Aorta (tissue), 5 donors: Measurements from ENCODE around the gene P2RY11. TPM values are rescaled to one million over a fixed set of nuclear protein-coding genes. Genes with fewer than 3 reads are reported as not detected.

Source experiments
- ATAC-seq: fragments of 200-7000 bp; cut with Tn5 transposase; one replicate; pipeline ENCODE4 v1.9.1; 2022; ENCODE audit warnings: moderate library complexity; ENCODE audit not compliant: low FRiP score
- DNase-seq, 2 donors: peaks; one replicate each; pipeline ENCODE4 v3.0.0-alpha.2; 2020
- H3K27ac ChIP-seq, 2 donors: one replicate each; pipeline ENCODE4 v1.5.1; 2013; ENCODE audit warnings: low read length in 2 of 2, mild to moderate bottlenecking in 2 of 2, moderate library complexity in 2 of 2, control low read depth in 1 of 2, inconsistent platforms in 1 of 2, low read depth in 1 of 2
- H3K27me3 ChIP-seq, 2 donors: one replicate each; pipeline ENCODE4 v1.6.1; 2013; ENCODE audit warnings: control low read depth in 1 of 2, low read length in 1 of 2, mild to moderate bottlenecking in 1 of 2, moderate library complexity in 1 of 2; ENCODE audit not compliant: insufficient read depth in 2 of 2, control insufficient read depth in 1 of 2
- H3K36me3 ChIP-seq, 2 donors: one replicate each; pipeline ENCODE4 v1.6.1; 2013; ENCODE audit warnings: control low read depth in 1 of 2, low read length in 1 of 2, mild to moderate bottlenecking in 1 of 2; ENCODE audit not compliant: insufficient read depth in 2 of 2, control insufficient read depth in 1 of 2
- H3K4me1 ChIP-seq, 2 donors: one replicate each; pipeline ENCODE4 v1.6.1; 2013; ENCODE audit warnings: low read length in 2 of 2, control low read depth in 1 of 2, mild to moderate bottlenecking in 1 of 2, moderate library complexity in 1 of 2; ENCODE audit not compliant: insufficient read depth in 2 of 2, control insufficient read depth in 1 of 2
- H3K4me3 ChIP-seq, 2 donors: one replicate each; pipeline ENCODE4 v1.5.1; 2013; ENCODE audit warnings: low read length in 2 of 2, control low read depth in 1 of 2, mild to moderate bottlenecking in 1 of 2
- H3K9me3 ChIP-seq: one replicate; pipeline ENCODE4 v1.6.1; 2013; ENCODE audit warnings: mild to moderate bottlenecking, low read length; ENCODE audit not compliant: control insufficient read depth
- WGBS, 2 donors: extraction: QIAGEN DNeasy Blood & Tissue Kit; methylation state at CpG; one replicate each; pipeline ENCODE4 v1.1.7; 2013; 5-methylcytosine and 5-hydroxymethylcytosine counted together
- intact Hi-C, 2 donors: fragments of 100-400 bp; cut with DNase I; formaldehyde crosslinking; loops; one replicate each; pipeline versions ENCODE4 v1.14.2 to v1.15.0; 2022
- polyA plus RNA-seq, 2 donors: library from polyadenylated mRNA; stranded (reverse); fragments of 200-250 nt; gene quantifications; one replicate each; pipeline ENCODE4 v1.2.3, GENCODE V29; 2013
- total RNA-seq, 2 donors: library from RNA; stranded (reverse); fragmentation: NEBNext Ultra II Directional; extraction: Animal tissue kit (Norgen Biotek cat#: 25700); gene quantifications; one replicate each; pipeline ENCODE4 v1.2.1, GENCODE V29; 2021
- donor health status: healthy with polysubstance abuse.
- donor health status: Bipolar disorder and iron deficiency.
- donor health status: DM: no; HTN: no; CAD: no.
- donor health status: DM: no; HTN: no; CAD: no.
- donor health status: DM: yes; HTN: yes; CAD: no.

Gene P2RY11
- total and polyA plus RNA-seq, 4 donors = 5.3 to 16.0 (median 10.1) TPM

DNA sequence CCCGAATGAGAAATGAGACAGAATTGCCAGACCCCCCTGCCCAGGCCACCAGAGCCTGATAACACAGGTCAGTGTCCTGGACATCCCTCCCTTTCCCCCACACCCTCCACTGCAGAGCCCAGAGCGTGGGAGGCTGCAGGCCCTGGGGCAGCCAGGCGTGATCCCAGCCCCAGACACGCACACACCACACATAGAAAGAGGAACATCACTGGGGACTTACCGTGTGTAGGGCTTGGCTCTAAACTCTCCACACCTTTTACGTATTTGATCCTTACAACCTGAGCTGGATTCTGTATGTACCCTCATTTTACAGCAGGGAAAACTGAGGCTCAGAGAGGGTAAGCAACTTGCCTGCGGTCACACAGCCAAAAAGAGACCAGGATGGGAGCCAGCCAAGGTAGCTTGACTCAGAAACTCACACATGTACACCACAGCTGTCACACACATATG, 8.7 kb upstream of the P2RY11 start:
- no peak overlapping the region for H3K27ac ChIP-seq
- intact Hi-C loops = no loop called here
- WGBS, 2 donors = 73 to 78% methylated on average over 7 of the region's 7 CpGs
- peaks cover 0 to 2% of the 10 kb centered on the region in 2 donors for H3K36me3 ChIP-seq
- DNase-seq (no peak), ATAC-seq (no peak)
- H3K4me1 ChIP-seq = no peaks in the 10 kb centered on the region
- no peak overlapping the region for H3K4me3 ChIP-seq
- no peaks in the 10 kb centered on the region for H3K27me3 ChIP-seq
- H3K9me3 ChIP-seq = no peaks in the 10 kb centered on the region

DNA sequence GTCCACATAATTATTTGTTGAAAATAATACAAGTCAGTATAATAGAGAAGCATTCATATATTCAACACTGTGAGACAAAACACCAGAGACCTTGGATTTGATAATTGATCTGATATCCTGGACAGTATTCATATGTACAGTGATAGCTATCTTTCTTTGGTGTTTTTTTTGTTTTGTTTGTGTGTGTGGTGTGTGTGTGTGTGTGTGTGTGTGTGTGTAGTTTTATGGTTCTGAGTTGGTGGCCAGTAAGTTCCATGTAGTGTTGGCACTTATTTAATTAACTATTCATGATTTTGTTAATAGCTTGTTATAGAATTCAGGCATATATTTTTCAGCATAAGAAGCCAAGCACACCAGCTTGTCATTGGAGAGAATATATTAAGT, 7.4 kb upstream of the P2RY11 start:
- peaks cover 0 to 4% of the 10 kb centered on the region in 2 donors for H3K36me3 ChIP-seq
- intact Hi-C loops = no loop called here
- ATAC-seq (no peak), DNase-seq (no peak)
- no peak overlapping the region for H3K27ac ChIP-seq
- no peak overlapping the region for H3K4me3 ChIP-seq
- no peaks in the 10 kb centered on the region for H3K27me3 ChIP-seq
- H3K9me3 ChIP-seq = no peaks in the 10 kb centered on the region
- no peaks in the 10 kb centered on the region for H3K4me1 ChIP-seq

GRCh38 chr19:10104665-10105508, 6.6 kb upstream of the P2RY11 start:
- DNase-seq (no peak), ATAC-seq (no peak)
- WGBS, 2 donors = 55 to 65% methylated on average over 15 of the region's 15 CpGs
- Histone ChIP-seq H3K27me3 (no peaks in the 10 kb centered on the region), H3K36me3 (peaks cover 0 to 8% of the 10 kb centered on the region in 2 donors), H3K4me1 (no peaks in the 10 kb centered on the region), H3K4me3 (no peak overlapping the region), H3K9me3 (no peaks in the 10 kb centered on the region), H3K27ac (no peak overlapping the region)
- intact Hi-C loops = no loop called here

DNA sequence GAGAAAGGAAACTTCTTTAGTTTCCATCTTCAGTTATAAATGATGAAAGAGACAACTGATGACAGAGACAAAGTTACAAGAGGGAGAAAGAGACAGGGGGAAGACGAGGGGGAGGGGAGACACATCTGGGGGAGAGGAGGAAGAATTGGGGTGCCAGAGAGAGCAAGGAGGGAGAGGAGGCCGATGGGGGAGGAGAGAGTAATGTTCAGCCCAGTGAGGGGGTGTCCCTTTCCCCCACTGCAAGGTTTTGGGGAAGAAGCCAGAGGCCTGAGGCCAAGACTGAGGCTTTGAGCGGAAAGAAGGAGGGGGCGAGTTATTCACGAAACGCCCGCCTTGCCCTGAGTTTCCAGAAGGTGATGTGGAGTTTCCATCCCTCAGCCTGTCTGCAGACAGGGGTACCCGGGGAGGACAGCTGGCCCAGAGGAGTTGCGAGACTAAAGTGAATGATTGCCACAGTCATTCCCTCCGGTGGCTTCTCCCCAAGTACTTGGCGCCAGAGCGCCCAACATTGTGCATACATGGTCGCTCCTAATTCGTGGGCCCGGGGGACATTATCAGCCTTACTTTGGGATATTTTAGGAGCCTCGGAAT, 5.9 kb upstream of the P2RY11 start:
- no peak overlapping the region for H3K27ac ChIP-seq
- WGBS, 2 donors = 34 to 46% methylated on average over 16 of the region's 16 CpGs
- H3K4me3 ChIP-seq = no peak overlapping the region
- intact Hi-C loops = loop anchor here in 1 of 2 donors (2.0 kb wide), 1 partner anchor 147 kb away; the partner anchor contains the start of gene MRPL4
- ATAC-seq (peak; percentile 6), DNase-seq (no peak)
- H3K9me3 ChIP-seq = no peaks in the 10 kb centered on the region
- H3K27me3 ChIP-seq = no peaks in the 10 kb centered on the region
- H3K4me1 ChIP-seq = no peaks in the 10 kb centered on the region
- peaks cover 0 to 8% of the 10 kb centered on the region in 2 donors for H3K36me3 ChIP-seq

DNA sequence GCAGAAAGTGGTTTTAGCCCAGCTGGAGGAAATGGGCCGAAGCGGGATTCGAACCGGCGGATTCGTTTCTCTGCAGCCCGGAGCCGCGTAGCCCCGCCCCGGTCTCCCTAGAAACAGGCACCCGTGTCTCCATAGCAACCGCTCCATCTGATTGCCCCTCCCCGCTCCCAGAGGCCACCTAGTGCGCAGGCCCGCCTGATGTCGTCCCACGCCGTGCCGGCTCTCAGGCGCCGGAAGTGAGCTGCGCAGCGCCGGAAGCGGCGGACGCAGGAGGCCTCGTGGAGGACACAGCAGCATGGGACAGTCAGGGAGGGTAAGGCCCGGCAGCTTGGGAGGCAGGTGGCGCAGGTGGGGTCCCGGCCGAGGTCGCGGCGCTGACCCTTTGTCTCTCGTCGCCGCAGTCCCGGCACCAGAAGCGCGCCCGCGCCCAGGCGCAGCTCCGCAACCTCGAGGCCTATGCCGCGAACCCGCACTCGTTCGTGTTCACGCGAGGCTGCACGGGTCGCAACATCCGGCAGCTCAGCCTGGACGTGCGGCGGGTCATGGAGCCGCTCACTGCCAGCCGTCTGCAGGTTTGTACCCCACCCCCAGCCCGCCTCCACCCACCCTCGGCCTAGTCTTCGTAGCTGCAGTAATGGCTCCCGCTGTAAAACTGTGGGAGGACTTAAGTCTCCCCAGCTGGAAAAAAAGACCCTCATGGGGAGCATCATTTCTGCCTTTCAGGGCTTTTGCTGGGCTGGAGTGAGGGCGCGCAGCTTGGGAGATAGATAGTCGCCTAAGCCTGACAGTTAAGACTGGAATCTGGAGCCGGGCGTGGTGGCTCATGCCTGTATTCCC, 5.2 kb upstream of the P2RY11 start, which contains the start of gene PPAN:
PPAN (plus strand) TSS at position 263 of the 837 bp plus-strand sequence; CDS start at position 296, 33 bp downstream.
- H3K27me3 ChIP-seq = no peaks in the 10 kb centered on the region
- H3K36me3 ChIP-seq = peaks cover 0 to 8% of the 10 kb centered on the region in 2 donors
- no peaks in the 10 kb centered on the region for H3K9me3 ChIP-seq
- DNase-seq (peak; percentile 99), ATAC-seq (peak; percentile 98)
- no peak within 1 kb of the TSS for H3K27ac ChIP-seq
- H3K4me1 ChIP-seq = no peaks in the 10 kb centered on the region
- peak within 1 kb of the TSS; percentile 58 to 74 for H3K4me3 ChIP-seq
- intact Hi-C loops = loop anchor here in 1 of 2 donors (2.0 kb wide), 1 partner anchor 146 kb away; the partner anchor contains the start of gene MRPL4
- 1% methylated on average over 69 to 71 of the region's 71 CpGs for WGBS, 2 donors

DNA sequence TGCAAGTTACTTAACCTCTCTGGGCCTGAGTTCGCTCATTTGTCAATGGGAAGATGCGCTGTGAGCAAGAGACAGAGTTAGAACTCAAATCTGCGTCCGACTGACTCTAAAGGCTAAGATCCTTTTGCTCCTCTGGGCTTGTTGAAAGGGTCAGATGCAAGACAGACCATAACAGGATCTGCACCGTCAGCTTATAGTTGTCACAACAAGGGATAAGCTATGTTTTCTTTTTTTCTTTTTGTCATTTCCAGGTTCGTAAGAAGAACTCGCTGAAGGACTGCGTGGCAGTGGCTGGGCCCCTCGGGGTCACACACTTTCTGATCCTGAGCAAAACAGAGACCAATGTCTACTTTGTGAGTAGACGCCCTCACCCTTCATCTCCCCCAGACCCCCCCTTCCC, 4.2 kb upstream of the P2RY11 start:
- H3K27ac ChIP-seq = no peak overlapping the region
- intact Hi-C loops = loop anchor here in 1 of 2 donors (2.0 kb wide), 1 partner anchor 146 kb away; the partner anchor contains the start of gene MRPL4
- H3K9me3 ChIP-seq = no peaks in the 10 kb centered on the region
- H3K4me3 ChIP-seq = no peak overlapping the region
- no peaks in the 10 kb centered on the region for H3K4me1 ChIP-seq
- H3K27me3 ChIP-seq = no peaks in the 10 kb centered on the region
- WGBS, 2 donors = 80 to 89% methylated on average over 10 of the region's 10 CpGs
- DNase-seq (no peak), ATAC-seq (no peak)
- peaks cover 0 to 8% of the 10 kb centered on the region in 2 donors for H3K36me3 ChIP-seq

GRCh38 chr19:10107817-10108367, 3.6 kb upstream of the P2RY11 start:
- intact Hi-C loops = loop anchor here in 1 of 2 donors (2.0 kb wide), 1 partner anchor 145 kb away; the partner anchor contains the start of gene MRPL4
- Histone ChIP-seq H3K27ac (no peak overlapping the region), H3K9me3 (no peaks in the 10 kb centered on the region), H3K4me3 (no peak overlapping the region), H3K27me3 (no peaks in the 10 kb centered on the region), H3K36me3 (peaks cover 0 to 8% of the 10 kb centered on the region in 2 donors), H3K4me1 (no peaks in the 10 kb centered on the region)
- no peak for ATAC-seq
- no peak for DNase-seq
- WGBS, 2 donors = 92 to 96% methylated on average over 14 of the region's 14 CpGs

DNA sequence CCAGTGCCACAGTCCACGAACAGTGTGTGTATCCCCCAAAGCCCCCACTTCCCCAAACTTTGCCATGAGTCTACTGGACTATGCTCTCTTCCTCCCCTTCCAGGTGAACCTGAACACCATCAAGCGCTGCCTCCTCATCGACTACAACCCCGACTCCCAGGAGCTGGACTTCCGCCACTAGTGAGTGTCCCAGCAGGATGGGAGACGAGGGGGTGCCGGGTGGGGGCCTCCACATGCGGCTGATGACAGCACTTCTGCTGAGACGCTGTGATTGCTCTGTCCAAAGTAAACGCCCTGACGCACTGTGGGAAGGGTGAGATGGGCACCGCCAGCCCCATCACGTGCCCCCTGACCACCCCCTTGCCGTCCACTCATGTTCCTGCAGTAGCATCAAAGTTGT, 2.0 kb upstream of the P2RY11 start:
- no peak for ATAC-seq
- H3K27me3 ChIP-seq = no peaks in the 10 kb centered on the region
- no peaks in the 10 kb centered on the region for H3K4me1 ChIP-seq
- intact Hi-C loops = no loop called here
- no peaks in the 10 kb centered on the region for H3K9me3 ChIP-seq
- H3K27ac ChIP-seq = no peak overlapping the region
- peak in 1 of 2 donors; percentile 73 for DNase-seq
- 88 to 90% methylated on average over 14 of the region's 14 CpGs for WGBS, 2 donors
- no peak overlapping the region for H3K4me3 ChIP-seq
- H3K36me3 ChIP-seq = peaks cover 0 to 8% of the 10 kb centered on the region in 2 donors
